Measurements from ENCODE around the gene IRX4. TPM values are rescaled to one million over a fixed set of nuclear protein-coding genes. Genes with fewer than 3 reads are reported as not detected.

IRX4 gene
- total and polyA plus RNA-seq, 9 of the 15 experiments (the other 6 are each of a cell fraction or from before 2014, with no cell fraction given), result not detected

GRCh38 chr5:1901983-1902382, 19.3 kb upstream of the IRX4 start:
- WGBS (ENCODE audit: insufficient coverage, low coverage, missing lambda C conversion rate), result 0% methylated on average over 5 of the region's 5 CpGs
- no peak overlapping the region for H3K9ac ChIP-seq (ENCODE audit: insufficient read depth in 1 of 2, low read depth in 2 of 2, low read length in 2 of 2)
- intact Hi-C loops (cut with micrococcal nuclease), result no loop called here

GRCh38 chr5:1901061-1901460, 18.3 kb upstream of the IRX4 start:
- in situ Hi-C loops (cut with MboI), result no loop called here
- no peaks in the 10 kb centered on the region for H3K4me1 ChIP-seq (replicated peaks in 1 of 2; ENCODE audit: control insufficient read depth in 2 of 2, insufficient read depth in 2 of 2, low read length in 2 of 2)
- no peak overlapping the region for H3K27ac ChIP-seq (ENCODE audit: extremely low read depth, low read depth, low read length)
- H4K20me1 ChIP-seq (replicated peaks; ENCODE audit: control insufficient read depth, insufficient read depth, low read length), result peaks cover 7% of the 10 kb centered on the region; the same call in 1 of the 2 replicates
- H3K27me3 ChIP-seq (ENCODE audit: control insufficient read depth in 2 of 2, insufficient read depth in 2 of 2, low read length in 2 of 2), result peaks cover 22 to 52% of the 10 kb centered on the region in 2 experiments; a peak in 3 of 5 replicates
- FAIRE-seq (no peak), ATAC-seq (no peak), DNase-seq (ENCODE audit: extremely low read depth in 1 of 4, low spot score in 3 of 4) (no peak)
- H3K9me1 ChIP-seq (ENCODE audit: control insufficient read depth, insufficient read depth, low read length), result no peaks in the 10 kb centered on the region
- BruUV-seq (replicated peaks), result no TSS peak
- ChIA-PET POLR2A (no interaction called here), CTCF (ENCODE audit: low intra/inter-chr PET ratio) (interaction anchor here (0.6 kb wide), 1 partner anchor 701 kb away, joined by 3 read pairs; no protein-coding TSS in a partner anchor)
- no peak overlapping the region for H2AFZ ChIP-seq (ENCODE audit: low read depth, low read length)
- no peaks in the 10 kb centered on the region for H3K79me2 ChIP-seq (ENCODE audit: control insufficient read depth, insufficient read depth, low read length)
- H3K9ac ChIP-seq (ENCODE audit: insufficient read depth in 1 of 2, low read depth in 2 of 2, low read length in 2 of 2), result no peak overlapping the region
- no peaks in the 10 kb centered on the region for H3K36me3 ChIP-seq (ENCODE audit: control insufficient read depth, insufficient read depth, low read length)
- TF ChIP-seq TAL1 (IDR thresholded peaks at IDR 0.05), result no peak
- intact Hi-C loops (cut with micrococcal nuclease), result no loop called here
- H3K4me2 ChIP-seq (ENCODE audit: insufficient read depth, low read length), result no peak overlapping the region
- WGBS (ENCODE audit: insufficient coverage, low coverage, missing lambda C conversion rate), result 0% methylated on average over 5 of the region's 5 CpGs
- H3K4me3 ChIP-seq, result no peak overlapping the region
- H3K9me3 ChIP-seq (replicated peaks; ENCODE audit: control insufficient read depth, insufficient read depth, low read depth, low read length), result no peaks in the 10 kb centered on the region; the same call in 1 of the 2 replicates

More at GRCh38 chr5:1901983-1902382, 19.3 kb upstream of the IRX4 start:
- no TSS peak for BruUV-seq (replicated peaks)
- Histone ChIP-seq H3K79me2 (ENCODE audit: control insufficient read depth, insufficient read depth, low read length) (no peaks in the 10 kb centered on the region), H2AFZ (ENCODE audit: low read depth, low read length) (no peak overlapping the region), H3K4me2 (ENCODE audit: insufficient read depth, low read length) (no peak overlapping the region), H3K4me1 (replicated peaks in 1 of 2; ENCODE audit: control insufficient read depth in 2 of 2, insufficient read depth in 2 of 2, low read length in 2 of 2) (no peaks in the 10 kb centered on the region), H3K4me3 (no peak overlapping the region), H3K27ac (ENCODE audit: extremely low read depth, low read depth, low read length) (no peak overlapping the region), H3K9me3 (replicated peaks; ENCODE audit: control insufficient read depth, insufficient read depth, low read depth, low read length) (no peaks in the 10 kb centered on the region; the same call in 1 of the 2 replicates), H4K20me1 (replicated peaks; ENCODE audit: control insufficient read depth, insufficient read depth, low read length) (peaks cover 7% of the 10 kb centered on the region; the same call in 1 of the 2 replicates), H3K9me1 (ENCODE audit: control insufficient read depth, insufficient read depth, low read length) (no peaks in the 10 kb centered on the region), H3K27me3 (ENCODE audit: control insufficient read depth in 2 of 2, insufficient read depth in 2 of 2, low read length in 2 of 2) (peaks cover 17 to 45% of the 10 kb centered on the region in 2 experiments; a peak in 3 of 5 replicates), H3K36me3 (ENCODE audit: control insufficient read depth, insufficient read depth, low read length) (no peaks in the 10 kb centered on the region)
- no peak for ATAC-seq
- ChIA-PET CTCF (ENCODE audit: low intra/inter-chr PET ratio) (no interaction called here), POLR2A (no interaction called here)
- DNase-seq (ENCODE audit: extremely low read depth in 1 of 4, low spot score in 3 of 4), result no peak
- in situ Hi-C loops (cut with MboI), result no loop called here
- no peak for FAIRE-seq
- TF ChIP-seq ZNF76 (CRISPR knock-in tag; IDR thresholded peaks at IDR 0.05; ENCODE audit: borderline replicate concordance), result no peak

Measured in K562 (cell line).